Cardiac muscle cell (in vitro differentiated cells and primary cell): ENCODE data around the gene FXN. TPM values are rescaled to one million over a fixed set of nuclear protein-coding genes. Genes with fewer than 3 reads are reported as not detected.

Experiments used
- DNase-seq, 2 donors: peaks; one replicate each; pipeline versions ENCODE4 v3.0.0 to v3.0.0-alpha.2; 2010 to 2017; ENCODE audit warnings: low read depth in 1 of 2, low spot score in 1 of 2
- H3K27ac ChIP-seq: fragments of 200-600 bp; sonication (generic); 2 replicates; pipeline ENCODE4 v1.5.1; 2016
- H3K27me3 ChIP-seq: fragments of 200-600 bp; sonication (generic); 2 replicates; pipeline ENCODE4 v1.6.0; 2016; ENCODE audit warnings: control low read depth
- H3K36me3 ChIP-seq: fragments of 200-600 bp; sonication (generic); 2 replicates; pipeline ENCODE4 v1.5.1; 2016; ENCODE audit warnings: control low read depth
- H3K4me1 ChIP-seq: fragments of 200-600 bp; sonication (generic); 2 replicates; pipeline ENCODE4 v1.8.1; 2017; ENCODE audit warnings: low read depth, mild to moderate bottlenecking, mixed run types
- H3K4me3 ChIP-seq: fragments of 200-600 bp; sonication (generic); 2 replicates; pipeline ENCODE4 v1.5.1; 2016; ENCODE audit warnings: mild to moderate bottlenecking
- H3K9me3 ChIP-seq: fragments of 200-600 bp; sonication (generic); 2 replicates; pipeline ENCODE4 v1.5.1; 2017; ENCODE audit warnings: low read depth, mild to moderate bottlenecking, control low read depth
- CTCF ChIP-seq: IDR thresholded peaks from 2 replicates; pipeline ENCODE4 v1.5.1; 2012; ENCODE audit warnings: low read depth, mild to moderate bottlenecking, low read length
- polyA plus RNA-seq: library from polyadenylated mRNA; unstranded; fragments of >200 nt; fragmentation: Nextera tagmentation; extraction: Ambion mirVana; gene quantifications from 2 replicates; pipeline ENCODE4 v1.2.1, GENCODE V29; 2016
- total RNA-seq: library from RNA; depleted of rRNA; stranded (reverse); fragments of >200 nt; gene quantifications from 2 replicates; pipeline ENCODE4 v1.2.3, GENCODE V29; 2016

Gene FXN
- total and polyA plus RNA-seq, 2 experiments from 2014 or later, result 20.6 to 45.0 TPM

- no peaks in the 10 kb centered on the region for H3K27me3 ChIP-seq
- H3K36me3 ChIP-seq, result no peaks in the 10 kb centered on the region
- peak overlapping the region; percentile 30 for H3K27ac ChIP-seq
- DNase-seq, result peak in 1 of 2 donors; percentile 43
- no peak overlapping the region for H3K4me3 ChIP-seq
- TF ChIP-seq CTCF, result no peak
- no peaks in the 10 kb centered on the region for H3K4me1 ChIP-seq
- no peaks in the 10 kb centered on the region for H3K9me3 ChIP-seq
Measured at GRCh38 chr9:69086312-69086711, 50.8 kb downstream of the FXN start.

GRCh38 chr9:69086769-69087168, 51.2 kb downstream of the FXN start:
- no peaks in the 10 kb centered on the region for H3K4me1 ChIP-seq
- no peaks in the 10 kb centered on the region for H3K9me3 ChIP-seq
- no peak overlapping the region for H3K4me3 ChIP-seq
- H3K27ac ChIP-seq, result no peak overlapping the region
- no peaks in the 10 kb centered on the region for H3K27me3 ChIP-seq
- TF ChIP-seq CTCF, result no peak
- DNase-seq, result peak in 1 of 2 donors; percentile 17
- H3K36me3 ChIP-seq, result no peaks in the 10 kb centered on the region

- Histone ChIP-seq H3K9me3 (no peaks in the 10 kb centered on the region), H3K27me3 (no peaks in the 10 kb centered on the region), H3K4me3 (no peak overlapping the region), H3K4me1 (no peaks in the 10 kb centered on the region), H3K27ac (no peak overlapping the region), H3K36me3 (no peaks in the 10 kb centered on the region)
- no peak for TF ChIP-seq CTCF
- no peak for DNase-seq
Measured at GRCh38 chr9:69089082-69089481, 53.5 kb downstream of the FXN start.

- Histone ChIP-seq H3K4me3 (no peak overlapping the region), H3K27ac (no peak overlapping the region)
Measured at GRCh38 chr9:69089491-69089890, 53.9 kb downstream of the FXN start.

GRCh38 chr9:69090140-69090750, 54.7 kb downstream of the FXN start:
- no peak for TF ChIP-seq CTCF
- Histone ChIP-seq H3K4me3 (no peak overlapping the region), H3K27me3 (no peaks in the 10 kb centered on the region), H3K27ac (no peak overlapping the region), H3K4me1 (no peaks in the 10 kb centered on the region), H3K36me3 (no peaks in the 10 kb centered on the region), H3K9me3 (no peaks in the 10 kb centered on the region)
- no peak for DNase-seq

More at GRCh38 chr9:69089491-69089890, 53.9 kb downstream of the FXN start:
- DNase-seq, result no peak
- no peaks in the 10 kb centered on the region for H3K27me3 ChIP-seq
- no peak for TF ChIP-seq CTCF
- H3K9me3 ChIP-seq, result no peaks in the 10 kb centered on the region
- no peaks in the 10 kb centered on the region for H3K4me1 ChIP-seq
- no peaks in the 10 kb centered on the region for H3K36me3 ChIP-seq
